ENCODE data around the gene GJB2.

- TF ChIP-seq EP300 (IDR thresholded peaks at IDR 0.05; ENCODE audit: borderline replicate concordance in 1 of 2, low read depth in 2 of 2, low read length in 2 of 2) (no peak), CTCF (IDR thresholded peaks at IDR 0.05; ENCODE audit: control extremely low read depth in 1 of 3, insufficient read depth in 1 of 3, low read depth in 1 of 3, low read length in 3 of 3) (peak; percentile 37 to 58 (median 53)), POLR2A (IDR thresholded peaks at IDR 0.05; ENCODE audit: control extremely low read depth in 1 of 2, low read depth in 2 of 2, low read length in 2 of 2) (no peak), KDM5A (IDR thresholded peaks at IDR 0.05; ENCODE audit: low read length) (no peak), PHF8 (conservative IDR thresholded peaks at IDR 0.05; ENCODE audit: low read depth, low read length) (no peak), SIX5 (IDR thresholded peaks at IDR 0.05; ENCODE audit: low read depth, low read length) (no peak), EZH2 (IDR thresholded peaks at IDR 0.05; ENCODE audit: low read depth, low read length, severe bottlenecking) (no peak), NRF1 (IDR thresholded peaks at IDR 0.05; ENCODE audit: low read depth, low read length) (no peak), TAF1 (IDR thresholded peaks at IDR 0.05; ENCODE audit: low read depth, low read length) (no peak), POLR2AphosphoS5 (IDR thresholded peaks at IDR 0.05; ENCODE audit: low read depth, low read length) (no peak), TEAD4 (IDR thresholded peaks at IDR 0.05; ENCODE audit: low read depth, low read length) (no peak), RAD21 (IDR thresholded peaks at IDR 0.05 in 1 of 2, conservative IDR thresholded peaks at IDR 0.05 in 1 of 2; ENCODE audit: low read depth in 2 of 2, low read length in 2 of 2) (peak; percentile 74 to 77), CREB1 (IDR thresholded peaks at IDR 0.05) (no peak)
Observed at GRCh38 chr13:20197361-20197834, 4.7 kb upstream of the GJB2 start.
